ENCODE measurements around the gene CFAP97. TPM values are rescaled to one million over a fixed set of nuclear protein-coding genes. Genes with fewer than 3 reads are reported as not detected.

The CFAP97 gene
- total RNA-seq, result 10 to 100 TPM; 20.0 to 28.3 (median 26.0) TPM

DNA sequence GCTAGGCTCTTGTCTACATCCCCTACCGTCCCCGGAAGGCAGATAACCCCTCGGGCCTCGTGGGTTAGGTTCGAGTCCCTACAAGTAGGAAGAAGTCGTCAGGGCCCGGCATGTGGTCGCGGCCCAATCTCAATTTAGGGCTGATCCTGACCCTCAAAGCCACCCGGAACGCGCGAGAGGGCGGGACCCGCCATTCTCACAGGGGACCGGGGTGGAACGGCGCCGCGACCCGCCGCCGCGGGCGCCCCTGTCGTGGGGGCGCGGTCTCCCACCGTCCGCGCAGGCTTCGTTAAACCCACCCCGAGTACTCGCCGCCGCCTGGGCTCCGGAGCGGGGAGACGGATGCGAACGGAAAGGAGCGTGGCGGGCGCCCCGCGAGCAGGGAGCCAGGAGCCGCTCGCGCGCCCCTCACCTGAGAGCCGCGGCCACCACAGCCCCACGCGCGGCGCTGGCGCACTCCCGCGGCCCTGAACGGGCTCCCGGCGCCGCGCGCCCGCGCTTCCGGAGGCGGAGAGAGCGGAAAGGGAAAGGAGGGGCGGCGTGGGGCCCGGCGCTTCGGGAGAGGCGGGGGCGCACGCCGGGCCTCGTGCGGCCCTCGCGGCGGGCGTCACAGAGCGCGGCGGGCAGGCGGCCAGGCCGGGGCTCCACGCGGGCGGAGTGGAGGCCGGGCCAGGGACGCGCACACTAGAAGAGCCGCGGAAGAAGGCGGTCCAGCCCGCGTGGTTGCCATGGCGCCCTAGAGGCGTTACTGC is at the start of gene CFAP97:
Gene CFAP97, minus strand, starts transcription at position 515 of the 752 bp plus-strand sequence. CDS start 12,804 bp downstream, outside the sequence.
- DNase-seq (ENCODE audit: low spot score in 2 of 2), result peak; percentile 82 to 96
- 0% methylated on average over 35 to 40 of the region's 103 CpGs for WGBS, 2 donors
- intact Hi-C loops (cut with DNase I; ENCODE audit: low total_unique reads), result no loop called here

DNA sequence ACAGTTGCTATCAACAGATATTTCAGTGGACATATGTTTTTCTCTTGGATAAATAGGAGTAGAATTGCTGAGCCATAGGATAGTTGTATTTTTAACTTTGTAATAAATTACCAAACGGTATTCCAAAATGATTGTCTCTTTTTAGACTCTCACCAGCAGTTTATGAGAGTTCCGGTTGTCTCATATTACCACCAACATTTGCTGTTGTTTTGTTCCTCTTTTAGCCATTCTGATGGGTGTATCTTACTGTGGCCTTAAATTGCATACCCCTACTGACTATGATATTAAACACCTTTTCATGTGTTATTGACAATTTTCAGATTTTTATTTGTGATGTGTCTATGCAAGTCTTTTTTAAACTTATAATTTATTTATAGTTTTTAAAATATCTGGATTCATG is 45.3 kb upstream of the CFAP97 start:
- intact Hi-C loops (cut with DNase I; ENCODE audit: low total_unique reads), result no loop called here
- no peak overlapping the region for H3K4me3 ChIP-seq (ENCODE audit: low read depth, poor library complexity, severe bottlenecking)
- 79 to 87% methylated on average over 2 of the region's 2 CpGs for WGBS, 2 donors
- DNase-seq (ENCODE audit: low spot score in 2 of 2), result no peak
- TF ChIP-seq CTCF (IDR thresholded peaks at IDR 0.05), result no peak
- no peak for TF ChIP-seq POLR2A (IDR thresholded peaks at IDR 0.05)

More for the DNA sequence above, at the start of gene CFAP97:
- H3K4me3 ChIP-seq (ENCODE audit: low read depth, poor library complexity, severe bottlenecking), result peak within 1 kb of the TSS; percentile 76
- peak in 1 of 2 donors; percentile 43 for TF ChIP-seq POLR2A (IDR thresholded peaks at IDR 0.05)
- no peak for TF ChIP-seq CTCF (IDR thresholded peaks at IDR 0.05)

DNA sequence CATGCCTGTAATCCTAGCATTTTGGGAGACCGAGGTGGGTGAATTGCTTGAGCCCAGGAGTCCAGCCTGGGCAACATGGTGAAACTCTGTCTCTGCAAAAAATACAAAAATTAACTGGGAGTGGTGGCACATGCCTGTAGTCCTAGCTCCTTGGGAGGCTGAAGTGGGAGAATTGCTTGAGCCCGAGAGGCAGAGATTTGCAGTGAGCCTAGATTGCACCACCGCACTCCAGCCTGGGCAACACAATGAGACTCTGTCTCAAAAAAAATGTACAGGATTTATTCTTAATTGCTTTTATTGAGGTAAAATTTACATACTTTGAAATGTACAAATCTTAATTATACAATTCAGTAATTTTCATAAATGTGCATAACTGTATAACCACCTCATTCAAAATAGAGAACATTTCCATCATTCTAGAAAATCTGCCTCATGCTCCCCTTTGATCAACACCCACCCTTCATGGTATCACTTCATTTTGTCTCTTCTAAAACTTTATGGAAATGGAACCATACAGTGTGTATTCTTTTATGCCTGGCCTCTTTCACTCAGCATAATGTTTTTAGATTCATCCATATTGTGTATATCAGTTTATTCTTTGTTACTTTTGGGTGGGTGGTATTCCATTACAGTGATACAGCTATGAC is 44.7 kb upstream of the CFAP97 start:
- DNase-seq (ENCODE audit: low spot score in 2 of 2), result no peak
- 96 to 98% methylated on average over 3 of the region's 3 CpGs for WGBS, 2 donors
- TF ChIP-seq CTCF (IDR thresholded peaks at IDR 0.05) (no peak), POLR2A (IDR thresholded peaks at IDR 0.05) (no peak)
- no peak overlapping the region for H3K4me3 ChIP-seq (ENCODE audit: low read depth, poor library complexity, severe bottlenecking)
- intact Hi-C loops (cut with DNase I; ENCODE audit: low total_unique reads), result no loop called here

DNA sequence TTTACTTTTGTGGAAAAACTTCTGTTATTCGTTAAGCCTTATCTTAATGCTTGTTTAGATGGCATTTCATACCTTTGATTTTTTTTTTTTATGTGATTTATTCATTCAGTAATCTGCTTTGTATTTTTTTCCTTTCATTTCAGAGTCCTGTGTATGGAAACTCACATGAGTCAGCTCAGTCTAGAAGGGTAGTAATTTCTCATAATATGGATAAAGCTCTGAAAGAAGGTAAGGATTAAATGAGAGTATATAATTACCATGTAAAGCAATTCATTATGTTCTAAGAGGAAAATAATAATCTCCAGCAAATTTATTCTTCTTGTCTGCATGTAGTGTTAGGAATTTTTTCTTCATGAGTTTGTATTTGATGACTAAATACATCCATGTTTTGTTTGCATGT is 43.4 kb upstream of the CFAP97 start:
- 74 to 87% methylated on average over 1 of the region's 1 CpG for WGBS, 2 donors
- TF ChIP-seq POLR2A (IDR thresholded peaks at IDR 0.05) (no peak), CTCF (IDR thresholded peaks at IDR 0.05) (no peak)
- intact Hi-C loops (cut with DNase I; ENCODE audit: low total_unique reads), result no loop called here
- H3K4me3 ChIP-seq (ENCODE audit: low read depth, poor library complexity, severe bottlenecking), result no peak overlapping the region
- no peak for DNase-seq (ENCODE audit: low spot score in 2 of 2)

- TF ChIP-seq POLR2A (IDR thresholded peaks at IDR 0.05), result no peak
- no peak for TF ChIP-seq CTCF (IDR thresholded peaks at IDR 0.05)
- 78 to 88% methylated on average over 1 of the region's 1 CpG for WGBS, 2 donors
- intact Hi-C loops (cut with DNase I; ENCODE audit: low total_unique reads), result no loop called here
- DNase-seq (ENCODE audit: low spot score in 2 of 2), result no peak
- H3K4me3 ChIP-seq (ENCODE audit: low read depth, poor library complexity, severe bottlenecking), result no peak overlapping the region
Observed at GRCh38 chr4:185246453-185246852, 42.7 kb upstream of the CFAP97 start.
